Right lung (tissue), 10 donors: ENCODE results near the gene SPAG9. TPM values are rescaled to one million over a fixed set of nuclear protein-coding genes. Genes with fewer than 3 reads are reported as not detected.
A peak's percentile ranks its signal among the peaks of the same experiment; 100 is the strongest.

Source experiments
- DNase-seq, 2 donors: peaks; one replicate each; pipeline ENCODE4 v3.0.0-alpha.2; 2013
- long read RNA-seq, 8 donors: transcript quantifications; one replicate each; lab custom pipeline, GENCODE V29; 2026
- polyA plus RNA-seq, 5 donors: library from polyadenylated mRNA; unstranded; fragments of 120-200 nt; gene quantifications; one replicate each; pipeline versions ENCODE4 v1.2.1 to v1.2.3, GENCODE V29; 2013; ENCODE audit warnings: inconsistent platforms in 1 of 5, low replicate concordance in 1 of 5; ENCODE audit not compliant: insufficient read length in 5 of 5, insufficient read depth in 1 of 5

Gene SPAG9, protein sequence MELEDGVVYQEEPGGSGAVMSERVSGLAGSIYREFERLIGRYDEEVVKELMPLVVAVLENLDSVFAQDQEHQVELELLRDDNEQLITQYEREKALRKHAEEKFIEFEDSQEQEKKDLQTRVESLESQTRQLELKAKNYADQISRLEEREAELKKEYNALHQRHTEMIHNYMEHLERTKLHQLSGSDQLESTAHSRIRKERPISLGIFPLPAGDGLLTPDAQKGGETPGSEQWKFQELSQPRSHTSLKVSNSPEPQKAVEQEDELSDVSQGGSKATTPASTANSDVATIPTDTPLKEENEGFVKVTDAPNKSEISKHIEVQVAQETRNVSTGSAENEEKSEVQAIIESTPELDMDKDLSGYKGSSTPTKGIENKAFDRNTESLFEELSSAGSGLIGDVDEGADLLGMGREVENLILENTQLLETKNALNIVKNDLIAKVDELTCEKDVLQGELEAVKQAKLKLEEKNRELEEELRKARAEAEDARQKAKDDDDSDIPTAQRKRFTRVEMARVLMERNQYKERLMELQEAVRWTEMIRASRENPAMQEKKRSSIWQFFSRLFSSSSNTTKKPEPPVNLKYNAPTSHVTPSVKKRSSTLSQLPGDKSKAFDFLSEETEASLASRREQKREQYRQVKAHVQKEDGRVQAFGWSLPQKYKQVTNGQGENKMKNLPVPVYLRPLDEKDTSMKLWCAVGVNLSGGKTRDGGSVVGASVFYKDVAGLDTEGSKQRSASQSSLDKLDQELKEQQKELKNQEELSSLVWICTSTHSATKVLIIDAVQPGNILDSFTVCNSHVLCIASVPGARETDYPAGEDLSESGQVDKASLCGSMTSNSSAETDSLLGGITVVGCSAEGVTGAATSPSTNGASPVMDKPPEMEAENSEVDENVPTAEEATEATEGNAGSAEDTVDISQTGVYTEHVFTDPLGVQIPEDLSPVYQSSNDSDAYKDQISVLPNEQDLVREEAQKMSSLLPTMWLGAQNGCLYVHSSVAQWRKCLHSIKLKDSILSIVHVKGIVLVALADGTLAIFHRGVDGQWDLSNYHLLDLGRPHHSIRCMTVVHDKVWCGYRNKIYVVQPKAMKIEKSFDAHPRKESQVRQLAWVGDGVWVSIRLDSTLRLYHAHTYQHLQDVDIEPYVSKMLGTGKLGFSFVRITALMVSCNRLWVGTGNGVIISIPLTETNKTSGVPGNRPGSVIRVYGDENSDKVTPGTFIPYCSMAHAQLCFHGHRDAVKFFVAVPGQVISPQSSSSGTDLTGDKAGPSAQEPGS (N-terminal part only)
- 100 to 1,000 TPM in 4 of 5 donors, 10 to 100 TPM in 1; 70.9 to 150 (median 128) TPM for polyA plus RNA-seq
- long read RNA-seq, donor 1, full-length matches to known transcripts = 10 of 18 reads
- long read RNA-seq, donor 1, partial matches to known transcripts = 8 of 18 reads
- long read RNA-seq, donor 1, other reads (novel, unspliced or antisense) = 0 of 18 reads
- long read RNA-seq, donor 2, full-length matches to known transcripts = 4 of 4 reads
- long read RNA-seq, donor 2, partial matches to known transcripts = 0 of 4 reads
- long read RNA-seq, donor 2, other reads (novel, unspliced or antisense) = 0 of 4 reads
- long read RNA-seq, donor 3, partial matches to known transcripts = 5 of 8 reads
- long read RNA-seq, donor 3, other reads (novel, unspliced or antisense) = 0 of 8 reads
- long read RNA-seq, donor 4, full-length matches to known transcripts = 6 of 12 reads
- long read RNA-seq, donor 4, partial matches to known transcripts = 6 of 12 reads
- long read RNA-seq, donor 4, other reads (novel, unspliced or antisense) = 0 of 12 reads
- long read RNA-seq, donor 5, transcript SPAG9-207 (3 exons, 828 nt) = major isoform, 10 of 34 reads
- long read RNA-seq, donor 5, partial matches to known transcripts = 23 of 34 reads
- long read RNA-seq, donor 5, other reads (novel, unspliced or antisense) = 0 of 34 reads
- long read RNA-seq, donor 6, partial matches to known transcripts = 6 of 11 reads
- long read RNA-seq, donor 6, other reads (novel, unspliced or antisense) = 0 of 11 reads
- long read RNA-seq, donor 7, partial matches to known transcripts = 0 of 5 reads
- long read RNA-seq, donor 7, other reads (novel, unspliced or antisense) = 0 of 5 reads
- long read RNA-seq, donor 8, partial matches to known transcripts = 6 of 7 reads
- long read RNA-seq, donor 8, other reads (novel, unspliced or antisense) = 0 of 7 reads

- peak; percentile 96 to 97 for DNase-seq
Observed at GRCh38 chr17:51120739-51121619, at the start of gene SPAG9. TSS of gene SPAG9 (minus strand) at chr17:51120868. CDS start at chr17:51120656, 212 bp downstream.

DNA sequence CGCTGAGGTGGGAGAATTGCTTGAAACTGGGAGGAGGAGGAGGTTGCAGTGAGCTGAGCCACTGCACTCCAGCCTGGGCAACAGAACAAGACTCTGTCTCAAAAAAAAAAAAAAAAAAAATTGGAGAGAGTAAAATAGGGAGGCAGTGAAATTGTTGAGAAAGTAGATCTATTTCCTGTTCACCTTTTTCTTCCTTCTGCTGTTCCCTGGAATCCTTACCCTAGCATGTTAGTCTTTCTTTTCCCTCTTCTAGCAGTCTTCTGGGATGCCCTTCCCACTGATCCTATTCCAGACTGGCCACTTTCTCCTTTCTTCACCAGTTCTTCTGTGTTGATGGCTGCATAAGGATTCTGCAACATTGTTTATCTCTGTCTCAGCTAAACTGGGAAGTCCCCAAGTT, 48.7 kb upstream of the SPAG9 start:
- no peak for DNase-seq

DNA sequence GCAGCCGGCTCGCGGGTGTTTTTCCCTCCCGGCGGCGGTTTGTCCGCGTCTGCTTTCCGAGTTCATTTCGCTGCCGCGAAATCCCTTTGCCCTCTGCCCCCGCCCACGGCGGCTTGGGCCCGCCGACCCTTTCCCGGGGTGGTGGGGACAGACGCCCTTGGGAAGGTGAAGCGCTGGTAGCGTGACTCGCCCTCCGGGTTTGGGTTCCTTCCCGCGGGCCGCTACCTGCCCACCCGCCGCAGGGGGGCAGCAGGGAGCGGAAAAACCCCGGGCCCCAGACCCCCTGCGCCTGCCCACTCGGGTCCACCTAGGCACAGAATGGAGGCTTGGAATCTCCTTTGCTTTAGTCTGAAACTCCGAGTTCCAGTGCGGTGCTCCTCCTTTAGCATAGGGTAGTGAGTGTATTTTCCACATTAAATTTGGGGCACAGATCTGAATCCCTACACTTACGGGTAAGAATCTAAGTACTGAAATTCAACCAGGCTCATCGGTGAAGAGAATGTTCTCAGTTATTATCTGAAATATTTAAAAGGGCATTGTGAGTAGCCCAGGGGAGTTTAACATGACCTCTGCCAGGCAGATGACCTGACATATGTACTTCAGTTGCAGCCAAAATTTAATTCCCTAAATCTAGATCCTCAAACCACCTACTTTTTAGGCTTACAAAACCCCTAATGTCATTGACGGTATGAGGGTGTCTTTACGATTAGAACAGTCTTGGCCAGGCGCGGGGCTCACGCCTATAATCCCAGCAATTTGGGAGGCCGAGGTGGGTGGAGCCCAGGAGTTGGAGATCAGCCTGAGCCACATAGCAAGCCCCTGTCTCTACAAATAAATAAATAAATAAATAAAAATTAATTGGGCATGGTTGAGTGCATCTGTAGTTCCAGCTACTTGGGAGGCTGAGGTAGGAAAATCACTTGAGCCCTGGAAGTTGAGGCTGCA, 46.6 kb upstream of the SPAG9 start:
- DNase-seq = peak in 1 of 2 donors; percentile 21

DNA sequence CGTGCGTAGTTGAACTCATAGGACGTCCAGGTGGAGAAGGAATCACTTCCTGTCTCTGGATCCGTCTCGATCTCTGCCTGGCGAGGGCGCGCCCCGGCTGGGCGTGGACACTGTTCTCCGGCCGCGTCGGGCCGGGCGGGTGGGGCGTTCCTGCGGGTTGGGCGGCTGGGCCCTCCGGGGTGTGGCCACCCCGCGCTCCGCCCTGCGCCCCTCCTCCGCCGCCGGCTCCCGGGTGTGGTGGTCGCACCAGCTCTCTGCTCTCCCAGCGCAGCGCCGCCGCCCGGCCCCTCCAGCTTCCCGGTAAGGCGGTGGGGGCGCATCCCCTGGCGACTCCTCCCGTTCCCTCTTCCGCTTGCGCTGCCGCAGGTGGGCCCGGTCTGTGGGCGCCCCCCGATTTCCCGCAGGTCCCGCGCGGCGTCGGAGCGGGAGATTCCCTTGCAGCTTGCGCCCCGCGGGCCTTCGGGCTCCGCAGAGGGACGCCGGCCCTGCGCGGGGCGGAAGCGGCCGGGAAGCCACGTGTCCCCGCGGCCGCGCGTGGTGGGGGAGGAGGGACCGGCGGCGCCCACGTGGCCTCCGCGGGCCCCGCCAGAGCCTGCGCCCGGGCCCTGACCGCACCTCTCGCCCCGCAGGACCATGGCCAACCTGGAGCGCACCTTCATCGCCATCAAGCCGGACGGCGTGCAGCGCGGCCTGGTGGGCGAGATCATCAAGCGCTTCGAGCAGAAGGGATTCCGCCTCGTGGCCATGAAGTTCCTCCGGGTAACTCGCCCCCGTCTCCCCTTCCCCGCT, 45.7 kb upstream of the SPAG9 start, which contains the start of gene NME2:
NME2 (plus strand) TSS at position 214 of the 789 bp plus-strand sequence; CDS start at position 634, 420 bp downstream.
- DNase-seq = peak; percentile 83 to 84

DNA sequence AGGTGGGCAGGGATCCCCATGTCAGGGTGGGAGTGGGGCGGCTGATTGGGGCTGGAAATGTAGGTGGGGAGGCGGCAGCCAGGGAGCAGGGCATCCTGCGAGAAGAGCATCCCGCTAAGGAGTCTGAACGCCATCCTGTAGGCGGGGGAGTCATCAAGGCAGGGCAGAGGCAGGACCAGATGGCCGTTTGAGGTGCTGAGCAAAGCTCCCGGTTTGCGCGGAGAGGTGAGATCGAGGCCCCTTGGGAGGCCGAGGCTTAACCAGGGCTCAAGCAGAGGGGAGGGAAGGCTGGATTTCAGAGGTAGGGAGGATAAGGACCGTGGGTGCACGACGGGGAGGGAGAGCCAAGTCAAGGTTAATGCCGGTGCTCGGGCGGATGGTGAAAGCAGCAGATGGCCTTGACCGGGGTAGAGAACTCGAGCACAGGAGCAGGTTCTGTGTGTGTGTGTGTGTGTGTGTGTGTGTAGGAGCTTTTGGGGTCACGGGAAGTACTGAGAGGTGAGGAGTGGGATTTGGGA, 45.1 kb upstream of the SPAG9 start:
- DNase-seq = no peak

DNA sequence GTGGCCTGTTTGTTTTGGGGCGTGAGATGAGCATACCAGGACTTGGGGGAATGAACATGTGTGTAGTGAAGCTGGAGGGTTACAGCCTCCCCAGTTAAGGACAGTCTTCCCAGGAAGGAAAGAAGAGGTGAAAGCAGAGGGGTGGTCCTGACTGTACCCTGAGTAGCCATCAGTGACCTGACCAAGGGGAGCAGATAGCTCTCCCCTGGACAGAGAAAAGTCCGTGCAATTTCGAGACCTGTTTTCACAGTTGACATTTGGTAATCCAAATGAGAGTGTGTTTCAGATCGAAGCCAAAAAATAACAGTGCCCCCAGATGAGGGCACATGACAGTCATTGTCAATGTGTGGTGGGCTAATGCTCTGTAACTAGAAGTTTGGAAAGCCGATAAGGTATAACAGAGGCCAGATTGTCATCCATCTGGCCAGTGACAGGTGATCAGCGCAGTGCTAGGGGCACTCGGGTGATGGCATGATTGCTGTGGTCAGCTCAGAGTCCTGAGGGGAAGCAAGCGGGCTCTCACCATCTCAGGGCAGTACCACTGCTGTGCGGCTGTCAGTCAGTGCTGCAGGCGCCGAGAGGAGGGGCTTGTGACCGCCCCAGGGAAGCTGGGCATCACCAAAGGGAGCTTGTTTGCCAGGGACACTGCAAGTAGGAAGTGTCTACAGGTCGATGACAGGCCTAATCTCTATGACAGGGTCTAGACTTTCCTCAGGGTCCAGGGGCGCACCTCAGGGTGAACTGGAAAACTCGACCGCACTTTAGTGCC, 44.4 kb upstream of the SPAG9 start:
- no peak for DNase-seq

GRCh38 chr17:51161541-51161940, 40.9 kb upstream of the SPAG9 start:
- no peak for DNase-seq

GRCh38 chr17:51159604-51160003, 38.9 kb upstream of the SPAG9 start:
- DNase-seq = no peak

GRCh38 chr17:51155416-51155815, 34.7 kb upstream of the SPAG9 start:
- DNase-seq = no peak

- no peak for DNase-seq
Observed at GRCh38 chr17:51154176-51154575, 33.5 kb upstream of the SPAG9 start.

DNA sequence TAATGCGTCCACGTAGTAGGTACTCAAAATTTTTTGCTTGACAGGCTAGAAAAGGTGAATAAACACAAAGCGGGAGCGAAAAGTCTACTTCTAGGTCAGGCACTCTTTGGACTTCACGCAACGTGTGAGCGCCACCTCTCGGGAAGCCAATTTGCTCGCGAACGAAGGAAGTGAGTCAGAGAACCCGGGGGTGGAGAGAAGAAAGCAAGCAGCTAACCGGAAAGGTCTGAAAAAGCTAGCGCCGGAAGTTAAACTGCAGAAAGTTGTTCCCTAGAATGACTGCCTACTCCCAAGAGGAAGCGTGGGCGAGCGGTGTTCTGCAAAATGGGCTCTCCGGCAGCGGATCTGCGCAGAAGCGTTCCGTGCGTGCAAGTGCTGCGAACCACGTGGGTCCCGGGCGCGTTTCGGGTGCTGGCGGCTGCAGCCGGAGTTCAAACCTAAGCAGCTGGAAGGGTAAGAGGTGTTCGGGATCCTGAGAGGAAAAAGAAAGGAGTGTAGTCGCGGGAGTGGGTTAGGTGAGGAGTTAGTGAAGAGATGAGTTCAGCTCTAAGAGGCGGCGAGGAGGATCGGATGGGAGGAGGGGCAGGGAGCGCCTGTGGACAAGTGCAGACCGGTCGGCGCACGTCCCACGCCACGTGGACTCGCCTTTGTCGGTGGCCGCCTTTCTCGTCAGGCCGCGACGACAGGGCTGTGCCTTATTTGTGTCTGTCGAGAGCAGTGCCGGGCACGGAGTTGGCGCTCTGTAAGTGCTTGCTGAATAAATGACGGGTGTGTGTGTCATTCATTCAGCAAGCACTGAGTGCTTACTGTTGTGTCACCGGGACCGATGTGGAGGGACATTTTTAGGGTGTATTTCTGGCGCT, 32.8 kb upstream of the SPAG9 start, which contains the start of gene NME1:
NME1 (plus strand) TSS at position 350 of the 863 bp plus-strand sequence. CDS start 2,096 bp downstream, outside the sequence.
- peak; percentile 96 to 98 for DNase-seq

DNA sequence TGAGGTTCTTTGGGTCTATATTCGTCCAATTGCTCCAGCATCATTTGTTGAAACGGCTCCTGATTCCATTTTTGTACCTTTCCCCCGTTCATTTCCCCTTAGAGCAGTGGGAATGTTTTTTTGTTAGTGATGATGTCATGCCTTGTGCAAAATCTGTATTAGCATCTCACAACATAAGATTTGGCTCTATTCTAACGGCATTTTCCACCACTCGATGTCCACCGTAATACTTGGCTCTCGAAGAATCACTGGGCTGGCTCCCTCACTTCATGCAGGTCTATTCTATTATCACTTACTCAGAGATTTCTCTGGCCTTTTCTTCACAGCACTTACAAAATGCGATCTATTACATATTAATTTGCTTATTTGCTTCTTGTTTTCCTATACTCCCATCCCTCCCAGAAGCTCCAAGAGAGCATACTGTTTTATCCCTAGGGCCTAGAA, 32.1 kb upstream of the SPAG9 start:
- DNase-seq = no peak

GRCh38 chr17:51150932-51151331, 30.3 kb upstream of the SPAG9 start:
- no peak for DNase-seq

GRCh38 chr17:51149163-51149562, 28.5 kb upstream of the SPAG9 start:
- DNase-seq = no peak
